22Rv1 (cell line): ENCODE measurements around the gene PLPPR5.

ENCODE experiments used
- H3K27ac ChIP-seq: fragments of 450-650 bp; 2 replicates; pipeline ENCODE4 v1.5.1; 2017
- ZFX ChIP-seq: fragments of 450-650 bp; IDR thresholded peaks from 2 replicates; pipeline ENCODE4 v1.6.1; 2017; ENCODE audit warnings: antibody characterized with exemption, borderline replicate concordance
- TF ChIP-seq, protein P1 (sequence below): fragments of 450-650 bp; IDR thresholded peaks from 2 replicates; pipeline ENCODE4 v1.5.1; 2017; ENCODE audit warnings: mild to moderate bottlenecking

PLPPR5 gene

DNA sequence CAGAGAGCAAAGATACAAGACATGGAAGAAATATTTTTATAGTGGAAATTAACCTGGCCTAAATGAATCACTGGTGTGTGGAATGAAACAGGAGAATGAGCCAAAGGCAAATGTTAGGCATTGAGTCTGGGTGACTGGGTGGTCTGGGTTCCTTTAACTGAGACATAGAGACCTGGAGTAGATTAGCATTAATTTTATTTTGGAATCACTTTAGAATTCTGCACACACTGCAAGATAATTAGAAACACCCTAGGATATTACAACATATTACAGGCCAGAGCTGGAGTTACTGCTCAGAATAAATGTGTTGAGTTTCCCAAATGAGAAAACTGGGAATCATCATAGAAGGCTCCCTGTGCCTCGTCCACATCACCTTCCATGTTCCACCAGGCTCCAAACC lies 85.5 kb downstream of the PLPPR5 start:
- TF ChIP-seq, protein P1, sequence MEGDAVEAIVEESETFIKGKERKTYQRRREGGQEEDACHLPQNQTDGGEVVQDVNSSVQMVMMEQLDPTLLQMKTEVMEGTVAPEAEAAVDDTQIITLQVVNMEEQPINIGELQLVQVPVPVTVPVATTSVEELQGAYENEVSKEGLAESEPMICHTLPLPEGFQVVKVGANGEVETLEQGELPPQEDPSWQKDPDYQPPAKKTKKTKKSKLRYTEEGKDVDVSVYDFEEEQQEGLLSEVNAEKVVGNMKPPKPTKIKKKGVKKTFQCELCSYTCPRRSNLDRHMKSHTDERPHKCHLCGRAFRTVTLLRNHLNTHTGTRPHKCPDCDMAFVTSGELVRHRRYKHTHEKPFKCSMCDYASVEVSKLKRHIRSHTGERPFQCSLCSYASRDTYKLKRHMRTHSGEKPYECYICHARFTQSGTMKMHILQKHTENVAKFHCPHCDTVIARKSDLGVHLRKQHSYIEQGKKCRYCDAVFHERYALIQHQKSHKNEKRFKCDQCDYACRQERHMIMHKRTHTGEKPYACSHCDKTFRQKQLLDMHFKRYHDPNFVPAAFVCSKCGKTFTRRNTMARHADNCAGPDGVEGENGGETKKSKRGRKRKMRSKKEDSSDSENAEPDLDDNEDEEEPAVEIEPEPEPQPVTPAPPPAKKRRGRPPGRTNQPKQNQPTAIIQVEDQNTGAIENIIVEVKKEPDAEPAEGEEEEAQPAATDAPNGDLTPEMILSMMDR, result no peak
- no peak for TF ChIP-seq ZFX
- no peak overlapping the region for H3K27ac ChIP-seq

DNA sequence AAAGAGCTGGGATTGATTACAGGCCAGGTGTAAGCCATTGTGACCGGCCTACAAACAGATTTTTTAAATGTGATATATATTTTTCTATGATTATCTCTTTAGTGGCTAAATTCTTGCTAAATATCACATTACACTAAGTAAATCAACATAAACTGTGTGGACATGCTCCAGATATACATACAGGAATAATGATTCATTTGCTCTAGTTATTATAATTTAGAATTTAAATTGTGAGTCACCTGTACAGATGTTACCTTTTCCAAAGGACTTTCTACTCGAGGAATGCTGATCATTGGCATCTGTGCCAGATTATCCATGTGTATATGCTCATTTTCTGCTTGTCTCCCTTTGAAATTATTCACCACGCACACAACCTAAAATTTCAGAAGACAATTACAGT lies 90.1 kb downstream of the PLPPR5 start:
- no peak for TF ChIP-seq ZFX
- TF ChIP-seq, protein P1, result no peak
- H3K27ac ChIP-seq, result no peak overlapping the region

DNA sequence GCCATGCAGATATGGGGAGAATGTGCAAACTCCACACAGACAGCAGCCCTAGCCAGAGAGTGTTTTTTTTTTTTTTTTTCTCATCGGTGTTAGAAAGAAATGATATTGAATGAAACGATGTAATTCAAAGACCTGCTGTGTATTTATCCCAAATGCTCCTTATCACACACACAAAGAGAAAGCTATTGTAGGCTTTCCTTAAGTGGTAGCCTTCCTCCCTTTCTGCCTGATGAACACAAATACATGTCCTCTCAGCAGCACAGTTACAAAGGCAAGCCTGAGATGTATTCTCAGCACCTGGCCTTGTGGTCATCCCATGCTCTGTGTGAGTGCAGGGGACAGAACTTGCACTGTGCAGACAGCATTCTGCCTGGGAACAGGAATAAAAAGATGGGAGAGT lies 93.8 kb downstream of the PLPPR5 start:
- TF ChIP-seq, protein P1, result no peak
- no peak for TF ChIP-seq ZFX
- H3K27ac ChIP-seq, result no peak overlapping the region

DNA sequence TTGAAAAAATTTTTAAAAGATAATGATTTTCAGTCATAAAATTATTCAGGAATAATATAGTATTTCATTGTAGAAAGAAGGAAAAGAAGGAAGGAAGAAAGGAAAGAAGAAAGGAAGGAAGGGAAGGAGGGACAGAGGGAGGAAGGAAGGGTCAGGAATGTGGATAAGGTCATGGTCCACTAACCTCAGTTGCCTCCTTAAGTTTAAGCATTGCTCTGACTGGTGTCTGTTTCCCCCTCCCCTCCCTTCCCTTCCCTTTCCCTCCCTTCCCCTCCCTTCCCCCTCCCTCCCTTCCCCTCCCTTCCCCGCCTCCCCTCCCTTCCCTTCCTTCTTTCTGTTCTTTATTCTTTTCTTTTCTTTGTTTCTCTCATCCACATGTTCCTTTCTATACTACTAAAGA lies 95.7 kb downstream of the PLPPR5 start:
- TF ChIP-seq, protein P1, result no peak
- TF ChIP-seq ZFX, result no peak
- no peak overlapping the region for H3K27ac ChIP-seq

DNA sequence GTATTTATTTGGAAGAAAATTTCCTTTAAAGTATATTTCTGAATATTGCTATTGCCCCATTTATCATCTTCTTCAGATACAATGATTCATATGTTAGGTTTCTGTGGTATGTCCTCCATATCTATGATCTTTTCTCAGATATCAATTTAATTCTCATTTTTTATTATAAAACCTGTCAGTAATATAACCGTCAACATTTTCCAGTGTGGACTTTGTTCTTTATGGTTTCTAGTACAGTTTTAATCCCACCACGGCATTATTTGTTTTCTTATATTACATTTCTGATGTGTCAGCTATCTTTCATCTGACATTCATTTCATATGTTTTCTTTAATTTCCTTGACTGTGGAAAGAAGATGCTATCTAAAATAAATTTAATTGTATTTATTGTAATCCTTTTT lies 97.9 kb downstream of the PLPPR5 start:
- TF ChIP-seq, protein P1, result no peak
- TF ChIP-seq ZFX, result no peak
- H3K27ac ChIP-seq, result no peak overlapping the region

DNA sequence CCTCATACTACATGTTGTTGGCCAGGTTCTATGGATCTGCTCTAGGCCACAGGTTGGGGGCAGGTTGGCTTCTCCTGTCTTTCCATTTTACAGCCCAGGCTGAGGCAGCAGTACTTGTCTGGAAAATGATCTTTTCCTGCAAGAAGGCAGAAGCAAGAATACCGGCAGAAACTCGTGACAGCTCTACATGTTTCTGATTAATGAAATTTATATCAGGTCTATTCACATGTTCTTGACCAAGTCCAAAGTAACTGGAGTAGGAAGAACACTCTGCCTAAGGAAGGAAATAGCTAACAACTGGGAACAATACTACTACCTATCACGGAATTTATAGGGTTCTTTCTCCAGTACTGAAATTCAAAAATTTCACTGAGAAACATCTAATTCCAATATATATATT lies 98.3 kb downstream of the PLPPR5 start:
- H3K27ac ChIP-seq, result no peak overlapping the region
- no peak for TF ChIP-seq ZFX
- TF ChIP-seq, protein P1, result no peak

DNA sequence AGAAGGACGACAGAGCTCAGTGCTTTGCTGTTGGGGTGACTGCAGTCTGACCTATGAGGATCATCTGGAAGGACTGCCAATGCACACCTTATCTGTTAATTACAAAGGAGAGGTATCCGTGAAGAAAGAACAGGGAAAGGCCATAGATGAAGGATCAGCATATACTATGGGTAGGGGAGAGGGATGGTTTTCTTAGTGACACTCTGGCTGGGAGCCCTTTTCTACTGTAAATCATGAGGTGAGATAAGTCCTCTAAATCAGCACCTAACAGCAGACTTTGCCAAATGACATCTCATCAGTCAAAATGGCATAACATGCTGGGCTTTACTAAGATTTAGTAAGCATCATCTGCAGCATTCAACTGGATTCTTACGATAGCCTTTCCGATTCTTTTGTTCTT lies 100.0 kb downstream of the PLPPR5 start:
- no peak for TF ChIP-seq ZFX
- TF ChIP-seq, protein P1, result no peak
- H3K27ac ChIP-seq, result no peak overlapping the region
